Posterior cingulate gyrus (tissue), 11 donors: ENCODE results near the gene RNF133.
A peak's percentile ranks its signal among the peaks of the same experiment; 100 is the strongest.
"Not testable (repeated sequence)": the region's sequence is repeated elsewhere in the genome, so short reads cannot be mapped to it uniquely, and the experiment has no call there.

ENCODE experiments used
- DNase-seq, 10 donors: peaks; one replicate each; pipeline versions ENCODE4 v3.0.0 to v3.0.0-alpha.2; 2020 to 2021; ENCODE audit warnings: mixed read lengths in 3 of 10
- intact Hi-C: fragments of 100-400 bp; cut with DNase I; formaldehyde crosslinking; loops from one replicate; pipeline ENCODE4 v1.15.1; 2023

RNF133 gene

GRCh38 chr7:122691569-122692235 lies 7.2 kb downstream of the RNF133 start:
- intact Hi-C loops: no loop called here
- no peak for DNase-seq

GRCh38 chr7:122689346-122690109 lies 9.4 kb downstream of the RNF133 start:
- intact Hi-C loops: no loop called here

GRCh38 chr7:122688400-122688998 lies 10.4 kb downstream of the RNF133 start:
- peak in 1 of 10 donors; percentile 77 for DNase-seq
- intact Hi-C loops: no loop called here

More at GRCh38 chr7:122689346-122690109, 9.4 kb downstream of the RNF133 start:
- no peak for DNase-seq

GRCh38 chr7:122686360-122686878 lies 12.5 kb downstream of the RNF133 start:
- no peak for DNase-seq
- intact Hi-C loops: no loop called here

GRCh38 chr7:122684504-122684903 lies 14.4 kb downstream of the RNF133 start:
- DNase-seq: no peak
- intact Hi-C loops: no loop called here

GRCh38 chr7:122682815-122683550 lies 15.9 kb downstream of the RNF133 start:
- intact Hi-C loops: no loop called here

GRCh38 chr7:122681186-122681585 lies 17.7 kb downstream of the RNF133 start:
- DNase-seq, intact Hi-C loops: not testable (repeated sequence)

More at GRCh38 chr7:122682815-122683550, 15.9 kb downstream of the RNF133 start:
- no peak for DNase-seq

GRCh38 chr7:122679813-122680212 lies 19.1 kb downstream of the RNF133 start:
- intact Hi-C loops: no loop called here
- no peak for DNase-seq

- DNase-seq, intact Hi-C loops: not testable (repeated sequence)
Observed at GRCh38 chr7:122679269-122679709, 19.6 kb downstream of the RNF133 start.

- no peak for DNase-seq
- intact Hi-C loops: no loop called here
Observed at GRCh38 chr7:122677149-122677548, 21.8 kb downstream of the RNF133 start.

- DNase-seq: peak in 1 of 10 donors; percentile 14
- intact Hi-C loops: no loop called here
Observed at GRCh38 chr7:122676466-122676865, 22.5 kb downstream of the RNF133 start.

GRCh38 chr7:122675621-122676020 lies 23.3 kb downstream of the RNF133 start:
- intact Hi-C loops: no loop called here
- DNase-seq: no peak

- intact Hi-C loops: no loop called here
- DNase-seq: no peak
Observed at GRCh38 chr7:122675011-122675410, 23.9 kb downstream of the RNF133 start.

- intact Hi-C loops: no loop called here
- peak in 2 of 10 donors; percentile 18 to 19 for DNase-seq
Observed at GRCh38 chr7:122674502-122674901, 24.4 kb downstream of the RNF133 start.

- intact Hi-C loops: no loop called here
- DNase-seq: peak in 1 of 10 donors; percentile 66
Observed at GRCh38 chr7:122673951-122674350, 25.0 kb downstream of the RNF133 start.

GRCh38 chr7:122672536-122672935 lies 26.4 kb downstream of the RNF133 start:
- no peak for DNase-seq
- intact Hi-C loops: no loop called here

- intact Hi-C loops: no loop called here
- DNase-seq: no peak
Observed at GRCh38 chr7:122663733-122664132, 35.2 kb downstream of the RNF133 start.

- intact Hi-C loops: no loop called here
- no peak for DNase-seq
Observed at GRCh38 chr7:122658856-122659255, 40.1 kb downstream of the RNF133 start.

GRCh38 chr7:122653685-122654084 lies 45.2 kb downstream of the RNF133 start:
- no peak for DNase-seq
- intact Hi-C loops: no loop called here

GRCh38 chr7:122652876-122653275 lies 46.0 kb downstream of the RNF133 start:
- intact Hi-C loops: no loop called here
- no peak for DNase-seq
